H9 (cell line): ENCODE data around the gene METTL17. TPM values are rescaled to one million over a fixed set of nuclear protein-coding genes. Genes with fewer than 3 reads are reported as not detected.

Experiments
- DNase-seq: peaks from one replicate; pipeline ENCODE4 v3.0.0-alpha.2; 2017
- H2AFZ ChIP-seq: one replicate; pipeline ENCODE4 v1.6.1; 2013; ENCODE audit warnings: mild to moderate bottlenecking, low read length, control low read depth, moderate library complexity
- H2AK5ac ChIP-seq: 2 replicates; pipeline ENCODE4 v1.6.1; 2013; ENCODE audit warnings: low read length, control low read depth, mixed read lengths; ENCODE audit not compliant: insufficient read length
- H2BK120ac ChIP-seq: one replicate; pipeline ENCODE4 v1.6.1; 2013; ENCODE audit warnings: low read depth, mild to moderate bottlenecking, low read length, control low read depth, inconsistent platforms; ENCODE audit not compliant: poor library complexity, severe bottlenecking
- H2BK12ac ChIP-seq: 2 replicates; pipeline ENCODE4 v1.6.1; 2013; ENCODE audit warnings: low read length, control low read depth, mixed read lengths, low read depth; ENCODE audit not compliant: insufficient read length
- H2BK15ac ChIP-seq: 2 replicates; pipeline ENCODE4 v1.6.1; 2013; ENCODE audit warnings: low read depth, low read length, control low read depth
- H2BK20ac ChIP-seq: one replicate; pipeline ENCODE4 v1.6.1; 2013; ENCODE audit warnings: low read depth, mild to moderate bottlenecking, low read length, control low read depth, inconsistent platforms; ENCODE audit not compliant: poor library complexity, severe bottlenecking
- H2BK5ac ChIP-seq: 2 replicates; pipeline ENCODE4 v1.6.1; 2013; ENCODE audit warnings: low read length, control low read depth, mixed read lengths; ENCODE audit not compliant: insufficient read length
- H3K14ac ChIP-seq: 2 replicates; pipeline ENCODE4 v1.6.1; 2013; ENCODE audit warnings: low read length, control low read depth; ENCODE audit not compliant: insufficient read depth
- H3K18ac ChIP-seq: 2 replicates; pipeline ENCODE4 v1.6.1; 2013; ENCODE audit warnings: low read depth, mild to moderate bottlenecking, mixed read lengths, low read length, control low read depth; ENCODE audit not compliant: insufficient read length
- H3K23ac ChIP-seq: 2 replicates; pipeline ENCODE4 v1.6.1; 2013; ENCODE audit warnings: low read length, control low read depth, mixed read lengths, low read depth; ENCODE audit not compliant: insufficient read length
- H3K23me2 ChIP-seq: 2 replicates; pipeline ENCODE4 v1.6.1; 2013; ENCODE audit warnings: low read depth, mild to moderate bottlenecking, mixed read lengths, low read length, control low read depth; ENCODE audit not compliant: insufficient read length, poor library complexity, severe bottlenecking
- H3K27ac ChIP-seq: 2 replicates; pipeline ENCODE4 v1.5.1; 2013; ENCODE audit warnings: low read length, control low read depth, mixed read lengths, low read depth; ENCODE audit not compliant: insufficient read length
- H3K27me3 ChIP-seq: 2 replicates; pipeline ENCODE4 v1.6.1; 2013; ENCODE audit warnings: low read length, control low read depth, inconsistent platforms; ENCODE audit not compliant: insufficient read depth
- H3K4ac ChIP-seq: 2 replicates; pipeline ENCODE4 v1.6.1; 2013; ENCODE audit warnings: low read depth, mild to moderate bottlenecking, control low read depth, inconsistent platforms, low read length, moderate library complexity
- H3K4me1 ChIP-seq: 2 replicates; pipeline ENCODE4 v1.6.1; 2013; ENCODE audit warnings: low read length, control low read depth, inconsistent platforms; ENCODE audit not compliant: insufficient read depth
- H3K4me2 ChIP-seq: 2 replicates; pipeline ENCODE4 v1.6.1; 2013; ENCODE audit warnings: low read length, control low read depth, mixed read lengths; ENCODE audit not compliant: insufficient read length, insufficient read depth
- H3K56ac ChIP-seq: 2 replicates; pipeline ENCODE4 v1.6.1; 2013; ENCODE audit warnings: low read depth, mild to moderate bottlenecking, mixed read lengths, low read length, control low read depth; ENCODE audit not compliant: insufficient read length
- H3K79me1 ChIP-seq: 2 replicates; pipeline ENCODE4 v1.6.1; 2013; ENCODE audit warnings: low read depth, mild to moderate bottlenecking, moderate library complexity, low read length, control low read depth, inconsistent platforms; ENCODE audit not compliant: insufficient read depth, poor library complexity, severe bottlenecking
- H3K79me2 ChIP-seq: 2 replicates; pipeline ENCODE4 v1.6.1; 2013; ENCODE audit warnings: low read length, control low read depth, inconsistent platforms; ENCODE audit not compliant: insufficient read depth
- H3K9ac ChIP-seq: 2 replicates; pipeline ENCODE4 v1.6.1; 2013; ENCODE audit warnings: low read length, control low read depth, mixed read lengths; ENCODE audit not compliant: insufficient read length; ENCODE audit errors: extremely low read depth
- H3K9me3 ChIP-seq: one replicate; pipeline ENCODE4 v1.6.1; 2013; ENCODE audit warnings: low read depth, low read length, inconsistent platforms; ENCODE audit not compliant: control insufficient read depth
- H3T11ph ChIP-seq: one replicate; pipeline ENCODE4 v1.6.1; 2013; ENCODE audit warnings: mild to moderate bottlenecking, low read length, control low read depth, inconsistent platforms
- H4K20me1 ChIP-seq: one replicate; pipeline ENCODE4 v1.6.1; 2013; ENCODE audit not compliant: control insufficient read depth, insufficient read length, insufficient read depth
- H4K5ac ChIP-seq: 2 replicates; pipeline ENCODE4 v1.6.1; 2013; ENCODE audit warnings: low read depth, mild to moderate bottlenecking, mixed read lengths, low read length, control low read depth; ENCODE audit not compliant: insufficient read length
- H4K8ac ChIP-seq: replicated peaks from 2 replicates; pipeline ENCODE4 v1.6.1; 2013; ENCODE audit warnings: low read length, control low read depth, mixed read lengths, low read depth; ENCODE audit not compliant: insufficient read length
- H4K91ac ChIP-seq: 2 replicates; pipeline ENCODE4 v1.6.1; 2013; ENCODE audit warnings: low read depth, mild to moderate bottlenecking, moderate library complexity, mixed read lengths, low read length, control low read depth; ENCODE audit not compliant: insufficient read length
- H3K27ac Mint-ChIP-seq, 3 experiments: 2 replicates in 2 of 3; 3 replicates in 1 of 3; pipeline ENCODE4 v1.8.0; 2020 to 2021; ENCODE audit warnings: mixed read lengths in 3 of 3, mild to moderate bottlenecking in 1 of 3, moderate library complexity in 1 of 3
- H3K27me3 Mint-ChIP-seq: 2 replicates; pipeline ENCODE4 v1.8.0; 2021; ENCODE audit warnings: low read depth, mild to moderate bottlenecking, moderate library complexity, mixed read lengths
- H3K36me3 Mint-ChIP-seq, 3 experiments: 2 replicates in 2 of 3; 3 replicates in 1 of 3; pipeline ENCODE4 v1.8.0; 2020 to 2021; ENCODE audit warnings: low read depth in 3 of 3, mixed read lengths in 3 of 3; ENCODE audit not compliant: insufficient read depth in 1 of 3
- H3K4me1 Mint-ChIP-seq, 2 experiments: 2 replicates each; pipeline ENCODE4 v1.8.0; 2020; ENCODE audit warnings: mixed read lengths in 2 of 2
- H3K4me3 Mint-ChIP-seq, 2 experiments: 2 replicates in 1 of 2; 3 replicates in 1 of 2; pipeline ENCODE4 v1.8.0; 2020 to 2021; ENCODE audit warnings: mild to moderate bottlenecking in 2 of 2, mixed read lengths in 2 of 2, moderate library complexity in 1 of 2
- H3K9me3 Mint-ChIP-seq, 2 experiments: 2 replicates in 1 of 2; 3 replicates in 1 of 2; pipeline ENCODE4 v1.8.0; 2020; ENCODE audit warnings: mild to moderate bottlenecking in 2 of 2, mixed read lengths in 2 of 2, moderate library complexity in 1 of 2
- WGBS: extraction: QIAGEN DNeasy Blood & Tissue Kit; methylation state at CpG from one replicate; pipeline ENCODE4 v1.1.7; 2013; ENCODE audit warnings: missing lambda C conversion rate, low lambda C conversion rate, mixed read lengths; ENCODE audit not compliant: insufficient read length; ENCODE audit errors: extremely low coverage; 5-methylcytosine and 5-hydroxymethylcytosine counted together
- total RNA-seq: library from RNA; stranded (reverse); gene quantifications from 2 replicates; pipeline ENCODE4 v1.2.1, GENCODE V29; 2021
- TF ChIP-seq, protein P1 (sequence below): fragments of 200-600 bp; sonication (generic); conservative IDR thresholded peaks from 3 replicates; pipeline ENCODE4 v1.8.0; 2021; ENCODE audit warnings: antibody characterized with exemption, mild to moderate bottlenecking

The METTL17 gene
- total RNA-seq, 1 experiment from 2014 or later, result 81.4 TPM

DNA sequence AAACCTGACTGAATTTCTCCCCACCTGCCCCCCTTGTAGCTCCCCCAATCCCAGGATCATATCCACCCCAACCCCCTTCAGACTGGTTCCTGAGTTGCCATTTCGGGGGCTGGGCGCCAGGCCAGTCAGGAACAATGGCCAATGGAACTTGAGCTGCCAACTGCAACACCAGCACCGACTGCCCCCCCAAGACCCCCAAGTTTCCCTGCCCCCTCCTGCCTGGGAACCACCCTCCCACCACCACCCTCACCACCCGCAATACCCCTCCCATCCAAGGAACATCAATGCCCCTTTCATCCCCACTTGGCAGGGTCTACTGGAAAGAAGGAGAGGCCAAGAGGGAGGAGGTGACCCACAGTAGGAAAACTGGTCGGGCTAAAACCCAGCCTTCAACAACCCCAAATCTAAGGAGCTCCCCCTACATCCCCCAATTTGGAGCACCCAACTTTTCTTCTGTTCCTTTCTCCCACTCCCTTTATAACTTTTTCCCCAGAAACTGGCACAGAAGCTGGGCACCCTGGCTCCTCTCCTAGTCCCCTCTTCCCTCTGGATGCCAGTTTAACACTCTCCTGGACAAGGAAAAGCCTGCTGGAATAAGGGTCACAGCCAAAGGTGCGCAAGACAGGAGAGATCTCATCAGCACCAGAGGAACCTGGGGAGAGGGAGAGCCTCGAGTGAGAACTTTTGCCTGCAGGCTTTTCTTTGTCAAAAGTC, 36.7 kb downstream of the METTL17 start:
- peaks cover 8% of the 10 kb centered on the region; the same call in 1 of the 2 replicates for H3K27me3 ChIP-seq
- H2AK5ac ChIP-seq, result no peak overlapping the region
- H4K91ac ChIP-seq, result no peak overlapping the region
- H2BK15ac ChIP-seq, result no peak overlapping the region
- H3K4me3 Mint-ChIP-seq, result peak overlapping the region; percentile 81 to 96
- DNase-seq, result no peak
- H3K23me2 ChIP-seq, result peaks cover 12% of the 10 kb centered on the region
- no peak overlapping the region for H2AFZ ChIP-seq
- TF ChIP-seq, protein P1, sequence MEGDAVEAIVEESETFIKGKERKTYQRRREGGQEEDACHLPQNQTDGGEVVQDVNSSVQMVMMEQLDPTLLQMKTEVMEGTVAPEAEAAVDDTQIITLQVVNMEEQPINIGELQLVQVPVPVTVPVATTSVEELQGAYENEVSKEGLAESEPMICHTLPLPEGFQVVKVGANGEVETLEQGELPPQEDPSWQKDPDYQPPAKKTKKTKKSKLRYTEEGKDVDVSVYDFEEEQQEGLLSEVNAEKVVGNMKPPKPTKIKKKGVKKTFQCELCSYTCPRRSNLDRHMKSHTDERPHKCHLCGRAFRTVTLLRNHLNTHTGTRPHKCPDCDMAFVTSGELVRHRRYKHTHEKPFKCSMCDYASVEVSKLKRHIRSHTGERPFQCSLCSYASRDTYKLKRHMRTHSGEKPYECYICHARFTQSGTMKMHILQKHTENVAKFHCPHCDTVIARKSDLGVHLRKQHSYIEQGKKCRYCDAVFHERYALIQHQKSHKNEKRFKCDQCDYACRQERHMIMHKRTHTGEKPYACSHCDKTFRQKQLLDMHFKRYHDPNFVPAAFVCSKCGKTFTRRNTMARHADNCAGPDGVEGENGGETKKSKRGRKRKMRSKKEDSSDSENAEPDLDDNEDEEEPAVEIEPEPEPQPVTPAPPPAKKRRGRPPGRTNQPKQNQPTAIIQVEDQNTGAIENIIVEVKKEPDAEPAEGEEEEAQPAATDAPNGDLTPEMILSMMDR, result no peak
- H3T11ph ChIP-seq, result no peak overlapping the region
- H4K5ac ChIP-seq, result no peak overlapping the region
- H3K79me2 ChIP-seq, result no peaks in the 10 kb centered on the region
- peaks cover 2 to 6% (median 3%) of the 10 kb centered on the region in 3 experiments; a peak in 3 of 7 replicates for H3K36me3 Mint-ChIP-seq
- H3K9ac ChIP-seq, result no peak overlapping the region
- no peaks in the 10 kb centered on the region for H4K20me1 ChIP-seq
- peak overlapping the region in 1 of 3 experiments; percentile 93; a peak in 3 of 7 replicates for H3K27ac Mint-ChIP-seq
- H3K9me3 ChIP-seq, result no peaks in the 10 kb centered on the region
- H3K27ac ChIP-seq, result no peak overlapping the region
- H2BK5ac ChIP-seq, result no peak overlapping the region
- H3K4me2 ChIP-seq, result peak overlapping the region; percentile 76
- peaks cover 65% of the 10 kb centered on the region for H3K27me3 Mint-ChIP-seq
- no peak overlapping the region for H2BK20ac ChIP-seq
- no peaks in the 10 kb centered on the region for H3K79me1 ChIP-seq
- no peak overlapping the region for H2BK12ac ChIP-seq
- peaks cover 35 to 41% of the 10 kb centered on the region in 2 experiments for H3K4me1 Mint-ChIP-seq
- WGBS, result no CpG with 5 or more reads among the region's 7 CpGs
- peak overlapping the region; percentile 24 for H3K18ac ChIP-seq
- no peak overlapping the region for H3K4ac ChIP-seq
- H3K56ac ChIP-seq, result no peak overlapping the region
- peaks cover 4% of the 10 kb centered on the region; the same call in 1 of the 2 replicates for H3K4me1 ChIP-seq
- H2BK120ac ChIP-seq, result no peak overlapping the region
- H3K14ac ChIP-seq, result peak overlapping the region; percentile 48; the same call in 1 of the 2 replicates
- H3K23ac ChIP-seq, result no peak overlapping the region
- no peaks in the 10 kb centered on the region for H3K9me3 Mint-ChIP-seq
- no peak overlapping the region for H4K8ac ChIP-seq
